ENCODE measurements around the gene NUBPL.
"Not testable (repeated sequence)": the region's sequence is repeated elsewhere in the genome, so short reads cannot be mapped to it uniquely, and the experiment has no call there.

The NUBPL gene

GRCh38 chr14:31749275-31749674 is 188.1 kb downstream of the NUBPL start:
- Histone ChIP-seq H3K4me1 (no peaks in the 10 kb centered on the region), H3K9me3 (0 out of 2 replicates have a peak, but pooled peaks cover 5% of the 10 kb centered on the region), H3K27me3 (ENCODE audit: low read depth) (no peaks in the 10 kb centered on the region), H3K36me3 (replicated peaks) (no peaks in the 10 kb centered on the region), H3K4me3 (no peak overlapping the region)
- no peak for DNase-seq (ENCODE audit: low spot score in 2 of 2)
- in situ Hi-C loops (cut with MboI; ENCODE audit: low sequenced_read_pairs), result no loop called here

GRCh38 chr14:31751047-31751446 is 189.8 kb downstream of the NUBPL start:
- H3K27me3 ChIP-seq (ENCODE audit: low read depth); H3K36me3 ChIP-seq (replicated peaks); in situ Hi-C loops (cut with MboI; ENCODE audit: low sequenced_read_pairs); H3K9me3 ChIP-seq; DNase-seq (ENCODE audit: low spot score in 2 of 2); H3K4me3 ChIP-seq; H3K4me1 ChIP-seq: not testable (repeated sequence)

- Histone ChIP-seq H3K4me1 (no peaks in the 10 kb centered on the region), H3K4me3 (no peak overlapping the region), H3K27me3 (ENCODE audit: low read depth) (no peaks in the 10 kb centered on the region), H3K36me3 (replicated peaks) (no peaks in the 10 kb centered on the region), H3K9me3 (no peaks in the 10 kb centered on the region)
- in situ Hi-C loops (cut with MboI; ENCODE audit: low sequenced_read_pairs), result no loop called here
- no peak for DNase-seq (ENCODE audit: low spot score in 2 of 2)
Observed at GRCh38 chr14:31752867-31753661, 191.9 kb downstream of the NUBPL start.

- no peaks in the 10 kb centered on the region for H3K9me3 ChIP-seq
- no peaks in the 10 kb centered on the region for H3K27me3 ChIP-seq (ENCODE audit: low read depth)
- H3K4me1 ChIP-seq, result no peaks in the 10 kb centered on the region
- H3K4me3 ChIP-seq, result no peak overlapping the region
- DNase-seq (ENCODE audit: low spot score in 2 of 2), result no peak
- in situ Hi-C loops (cut with MboI; ENCODE audit: low sequenced_read_pairs), result no loop called here
- no peaks in the 10 kb centered on the region for H3K36me3 ChIP-seq (replicated peaks)
Observed at GRCh38 chr14:31758941-31759340, 197.7 kb downstream of the NUBPL start.

GRCh38 chr14:31760277-31760676 is 199.1 kb downstream of the NUBPL start:
- H3K27me3 ChIP-seq (ENCODE audit: low read depth), result no peaks in the 10 kb centered on the region
- H3K4me1 ChIP-seq, result no peaks in the 10 kb centered on the region
- H3K36me3 ChIP-seq (replicated peaks), result no peaks in the 10 kb centered on the region
- H3K4me3 ChIP-seq, result no peak overlapping the region
- no peak for DNase-seq (ENCODE audit: low spot score in 2 of 2)
- in situ Hi-C loops (cut with MboI; ENCODE audit: low sequenced_read_pairs), result no loop called here
- H3K9me3 ChIP-seq, result no peaks in the 10 kb centered on the region

DNA sequence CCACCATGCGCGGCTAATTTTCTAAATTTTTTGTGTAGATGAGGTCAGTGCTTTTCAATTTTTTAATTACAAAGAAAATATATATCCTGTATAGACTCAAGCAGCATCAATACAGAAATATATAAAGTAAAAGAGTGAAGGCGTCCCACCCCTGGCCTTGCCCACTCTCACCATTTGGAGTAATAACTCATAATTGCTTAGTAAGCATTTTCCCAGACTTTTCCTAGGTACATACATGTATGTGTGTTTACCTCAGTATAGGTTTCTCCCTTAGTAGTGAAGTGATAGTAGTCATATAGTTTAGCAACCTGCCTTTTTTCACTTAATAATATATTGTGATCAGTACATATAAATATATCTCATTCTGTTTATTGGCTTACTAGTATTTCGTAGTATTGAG is 200.1 kb downstream of the NUBPL start:
- Histone ChIP-seq H3K4me3 (no peak overlapping the region), H3K4me1 (no peaks in the 10 kb centered on the region), H3K9me3 (no peaks in the 10 kb centered on the region), H3K27me3 (ENCODE audit: low read depth) (no peaks in the 10 kb centered on the region), H3K36me3 (replicated peaks) (no peaks in the 10 kb centered on the region)
- in situ Hi-C loops (cut with MboI; ENCODE audit: low sequenced_read_pairs), result no loop called here
- no peak for DNase-seq (ENCODE audit: low spot score in 2 of 2)

- DNase-seq (ENCODE audit: low spot score in 2 of 2), result no peak
- Histone ChIP-seq H3K36me3 (replicated peaks) (no peaks in the 10 kb centered on the region), H3K27me3 (ENCODE audit: low read depth) (no peaks in the 10 kb centered on the region), H3K4me1 (no peaks in the 10 kb centered on the region), H3K4me3 (no peak overlapping the region), H3K9me3 (no peaks in the 10 kb centered on the region)
- in situ Hi-C loops (cut with MboI; ENCODE audit: low sequenced_read_pairs), result no loop called here
Observed at GRCh38 chr14:31763041-31763440, 201.8 kb downstream of the NUBPL start.

DNA sequence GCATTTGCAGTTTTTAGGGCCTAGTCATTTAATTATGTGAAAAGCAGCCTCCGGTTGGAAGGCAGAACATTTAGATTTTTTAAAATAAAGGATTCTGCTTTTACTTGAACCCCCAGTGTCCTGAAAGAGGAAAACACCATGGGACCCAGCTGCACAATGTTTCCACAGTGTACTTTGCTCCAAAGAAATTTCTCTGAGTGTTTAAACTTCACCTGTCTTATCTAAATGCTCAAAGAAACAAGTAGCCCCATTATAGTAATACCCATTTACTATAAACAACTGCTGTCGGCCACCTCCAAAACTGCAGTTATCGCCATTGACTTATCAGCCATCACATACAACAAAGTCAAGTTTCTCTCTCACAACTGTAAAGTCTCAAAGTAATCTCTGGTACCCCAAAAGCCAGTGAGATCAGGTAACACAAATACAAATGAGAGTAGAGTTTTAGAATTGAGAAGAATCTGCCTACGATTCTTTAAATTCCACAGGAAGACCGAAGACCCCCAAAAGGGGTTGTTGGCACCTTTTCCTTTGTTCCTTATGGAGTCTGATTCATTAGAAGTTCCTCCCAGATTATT is 205.2 kb downstream of the NUBPL start:
- in situ Hi-C loops (cut with MboI; ENCODE audit: low sequenced_read_pairs), result no loop called here
- no peak overlapping the region for H3K4me3 ChIP-seq

DNA sequence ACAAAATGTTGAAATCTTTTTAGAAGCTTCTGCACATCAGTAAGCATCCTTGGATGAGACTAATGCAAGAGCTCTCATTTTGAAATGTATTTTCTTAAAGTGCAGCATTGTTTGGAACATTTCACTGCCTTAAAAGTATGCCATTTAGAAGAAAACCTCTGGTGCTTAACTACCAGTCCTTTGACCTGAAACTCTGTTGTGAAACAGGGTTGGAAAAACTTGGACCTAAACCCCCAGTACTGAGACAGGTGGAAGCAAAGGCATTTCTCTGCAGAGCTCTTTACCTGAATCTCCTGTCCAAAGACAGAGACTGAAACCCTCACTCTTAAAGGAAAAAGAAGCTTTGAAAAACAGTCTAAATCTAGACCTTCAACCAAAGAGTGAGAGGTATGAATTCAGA is 207.2 kb downstream of the NUBPL start:
- H3K4me3 ChIP-seq, result no peak overlapping the region
- H3K9me3 ChIP-seq, result no peaks in the 10 kb centered on the region
- no peaks in the 10 kb centered on the region for H3K4me1 ChIP-seq
- no peaks in the 10 kb centered on the region for H3K27me3 ChIP-seq (ENCODE audit: low read depth)
- in situ Hi-C loops (cut with MboI; ENCODE audit: low sequenced_read_pairs), result no loop called here
- no peaks in the 10 kb centered on the region for H3K36me3 ChIP-seq (replicated peaks)
- no peak for DNase-seq (ENCODE audit: low spot score in 2 of 2)

More for the DNA sequence above, 205.2 kb downstream of the NUBPL start:
- Histone ChIP-seq H3K4me1 (no peaks in the 10 kb centered on the region), H3K36me3 (replicated peaks) (no peaks in the 10 kb centered on the region), H3K9me3 (no peaks in the 10 kb centered on the region), H3K27me3 (ENCODE audit: low read depth) (no peaks in the 10 kb centered on the region)
- no peak for DNase-seq (ENCODE audit: low spot score in 2 of 2)

DNA sequence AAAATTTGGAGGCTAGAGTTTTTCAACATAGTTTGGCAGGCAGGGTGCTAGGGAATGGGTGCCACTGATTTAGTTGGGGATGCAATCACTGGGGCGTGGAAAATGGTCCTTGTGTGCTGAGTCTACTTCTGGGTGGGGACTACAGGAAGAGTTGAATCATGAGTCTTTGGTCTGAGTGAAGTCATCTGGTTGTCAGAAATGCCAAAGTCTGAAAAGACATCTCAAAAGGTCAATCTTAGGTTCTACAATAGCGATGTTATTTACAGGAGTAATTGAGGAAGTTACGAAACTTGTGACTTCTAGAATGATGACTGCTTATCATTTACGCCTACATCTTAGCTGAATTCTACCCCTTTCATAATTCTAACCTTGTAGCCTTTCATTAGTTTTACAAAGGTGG is 209.1 kb downstream of the NUBPL start:
- Histone ChIP-seq H3K36me3 (replicated peaks) (no peaks in the 10 kb centered on the region), H3K9me3 (no peaks in the 10 kb centered on the region), H3K4me1 (no peaks in the 10 kb centered on the region), H3K27me3 (ENCODE audit: low read depth) (no peaks in the 10 kb centered on the region), H3K4me3 (no peak overlapping the region)
- in situ Hi-C loops (cut with MboI; ENCODE audit: low sequenced_read_pairs), result no loop called here
- DNase-seq (ENCODE audit: low spot score in 2 of 2), result no peak

- DNase-seq (ENCODE audit: low spot score in 2 of 2), result no peak
- no peaks in the 10 kb centered on the region for H3K9me3 ChIP-seq
- H3K4me3 ChIP-seq, result no peak overlapping the region
- no peaks in the 10 kb centered on the region for H3K36me3 ChIP-seq (replicated peaks)
- no peaks in the 10 kb centered on the region for H3K4me1 ChIP-seq
- H3K27me3 ChIP-seq (ENCODE audit: low read depth), result no peaks in the 10 kb centered on the region
- in situ Hi-C loops (cut with MboI; ENCODE audit: low sequenced_read_pairs), result no loop called here
Observed at GRCh38 chr14:31774567-31774966, 213.4 kb downstream of the NUBPL start.

- no peaks in the 10 kb centered on the region for H3K27me3 ChIP-seq (ENCODE audit: low read depth)
- no peaks in the 10 kb centered on the region for H3K4me1 ChIP-seq
- H3K9me3 ChIP-seq, result peaks cover 19% of the 10 kb centered on the region
- in situ Hi-C loops (cut with MboI; ENCODE audit: low sequenced_read_pairs), result no loop called here
- DNase-seq (ENCODE audit: low spot score in 2 of 2), result no peak
- H3K4me3 ChIP-seq, result no peak overlapping the region
- H3K36me3 ChIP-seq (replicated peaks), result no peaks in the 10 kb centered on the region
Observed at GRCh38 chr14:31777312-31777711, 216.1 kb downstream of the NUBPL start.

DNA sequence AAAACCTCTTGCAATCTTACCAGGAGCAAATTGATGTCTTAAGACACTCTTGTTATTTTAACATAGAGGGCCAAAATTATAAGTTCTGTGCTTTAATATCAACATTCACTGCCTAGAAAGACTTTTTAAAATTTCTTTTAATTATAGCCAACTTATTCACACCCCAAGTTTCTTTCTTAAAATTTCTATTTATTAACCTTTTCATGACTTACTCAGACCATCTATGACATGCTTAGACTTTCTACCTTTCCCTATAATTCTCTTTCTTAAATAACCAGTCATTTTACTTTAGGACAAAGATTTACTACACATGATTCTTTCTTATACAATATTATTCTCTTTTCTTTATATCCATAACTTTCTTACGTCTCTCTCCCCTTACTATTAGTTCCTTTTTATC is 220.4 kb downstream of the NUBPL start:
- in situ Hi-C loops (cut with MboI; ENCODE audit: low sequenced_read_pairs), result no loop called here

GRCh38 chr14:31785574-31785973 is 224.4 kb downstream of the NUBPL start:
- Histone ChIP-seq H3K9me3 (peaks cover 20% of the 10 kb centered on the region), H3K4me3 (no peak overlapping the region), H3K36me3 (replicated peaks) (no peaks in the 10 kb centered on the region), H3K27me3 (ENCODE audit: low read depth) (no peaks in the 10 kb centered on the region), H3K4me1 (no peaks in the 10 kb centered on the region)
- in situ Hi-C loops (cut with MboI; ENCODE audit: low sequenced_read_pairs), result no loop called here
- DNase-seq (ENCODE audit: low spot score in 2 of 2), result no peak

More for the DNA sequence above, 220.4 kb downstream of the NUBPL start:
- H3K36me3 ChIP-seq (replicated peaks), result no peaks in the 10 kb centered on the region
- peaks cover 22% of the 10 kb centered on the region for H3K9me3 ChIP-seq
- H3K4me1 ChIP-seq, result no peaks in the 10 kb centered on the region
- no peaks in the 10 kb centered on the region for H3K27me3 ChIP-seq (ENCODE audit: low read depth)
- H3K4me3 ChIP-seq, result no peak overlapping the region
- DNase-seq (ENCODE audit: low spot score in 2 of 2), result no peak
